PC-9 (cell line): ENCODE data around the gene PBX3. TPM values are rescaled to one million over a fixed set of nuclear protein-coding genes. Genes with fewer than 3 reads are reported as not detected.

ENCODE experiments used
- BruUV-seq: library from RNA; stranded (reverse); fragments of 400-500 nt; replicated peaks from 2 replicates; lab custom pipeline; 2021; lab: Mats Ljungman, UMichigan
- CTCF ChIA-PET: fragments of 300-600 bp; sonication (Branson Sonifier 250); formaldehyde crosslinking; loops from one replicate; lab custom pipeline; 2022; ENCODE audit warnings: antibody characterized with exemption; lab: Charles Lee
- POLR2A ChIA-PET: fragments of 300-600 bp; sonication (Branson Sonifier 250); formaldehyde crosslinking; loops from one replicate; lab custom pipeline; 2022; ENCODE audit warnings: antibody characterized with exemption; ENCODE audit not compliant: unreplicated experiment; lab: Charles Lee
- DNase-seq, 2 experiments: peaks; one replicate each; pipeline versions ENCODE4 v3.0.0 to v3.0.0-alpha.2; 2015 to 2022; ENCODE audit warnings: mixed read lengths in 1 of 2
- H2AFZ ChIP-seq: fragments of 200-600 bp; sonication (generic); 2 replicates; pipeline ENCODE4 v1.8.1; 2017; ENCODE audit warnings: antibody characterized with exemption
- H3F3A ChIP-seq: fragments of 200-600 bp; sonication (generic); 2 replicates; pipeline ENCODE4 v1.8.1; 2017; ENCODE audit warnings: antibody characterized with exemption, mild to moderate bottlenecking, low read depth; ENCODE audit not compliant: insufficient read depth
- H3K27ac ChIP-seq: fragments of 200-600 bp; sonication (generic); 2 replicates; pipeline ENCODE4 v1.6.1; 2016; ENCODE audit warnings: mixed run types
- H3K27me3 ChIP-seq: fragments of 200-600 bp; sonication (generic); 2 replicates; pipeline ENCODE4 v1.6.1; 2016; ENCODE audit warnings: low read depth, mixed run types; ENCODE audit not compliant: insufficient read depth
- H3K36me3 ChIP-seq: fragments of 200-600 bp; sonication (generic); 2 replicates; pipeline ENCODE4 v1.6.1; 2016; ENCODE audit warnings: low read depth, mixed run types
- H3K4me1 ChIP-seq: fragments of 200-600 bp; sonication (generic); replicated peaks from 2 replicates; pipeline ENCODE4 v1.6.1; 2016; ENCODE audit warnings: mixed run types; ENCODE audit not compliant: insufficient read depth
- H3K4me2 ChIP-seq: fragments of 200-600 bp; sonication (generic); 2 replicates; pipeline ENCODE4 v1.6.1; 2017; ENCODE audit warnings: mixed run types
- H3K4me3 ChIP-seq: fragments of 200-600 bp; sonication (generic); 2 replicates; pipeline ENCODE4 v1.6.1; 2016; ENCODE audit warnings: mixed run types
- H3K79me2 ChIP-seq: fragments of 200-600 bp; sonication (generic); 2 replicates; pipeline ENCODE4 v1.6.1; 2017; ENCODE audit warnings: low read depth, mixed run types
- H3K9me2 ChIP-seq: fragments of 200-600 bp; sonication (generic); 2 replicates; pipeline ENCODE4 v1.8.1; 2017; ENCODE audit warnings: mild to moderate bottlenecking; ENCODE audit not compliant: insufficient read depth
- H3K9me3 ChIP-seq: fragments of 200-600 bp; sonication (generic); 2 replicates; pipeline ENCODE4 v1.8.1; 2016; ENCODE audit warnings: low read depth; ENCODE audit not compliant: insufficient read depth
- H4K20me1 ChIP-seq: fragments of 200-600 bp; sonication (generic); 2 replicates; pipeline ENCODE4 v1.8.1; 2017; ENCODE audit not compliant: insufficient read depth
- EZH2 ChIP-seq: fragments of 200-600 bp; sonication (generic); IDR thresholded peaks from 2 replicates; pipeline ENCODE4 v1.8.0; 2017; ENCODE audit warnings: antibody characterized with exemption, low read depth
- intact Hi-C: fragments of 100-400 bp; cut with micrococcal nuclease; formaldehyde crosslinking; loops from one replicate; pipeline ENCODE4 v1.10.0; 2022; ENCODE audit not compliant: unreplicated experiment
- total RNA-seq: library from RNA; stranded (reverse); gene quantifications from 2 replicates; pipeline ENCODE4 v1.2.3, GENCODE V29; 2021
- TF ChIP-seq, protein P1 (sequence below): fragments of 200-600 bp; sonication (generic); conservative IDR thresholded peaks from 2 replicates; pipeline ENCODE4 v1.6.1; 2017; ENCODE audit warnings: mixed run types, antibody characterized with exemption, mild to moderate bottlenecking, moderate library complexity

PBX3 gene
- total RNA-seq, 1 experiment from 2014 or later = 18.3 TPM

DNA sequence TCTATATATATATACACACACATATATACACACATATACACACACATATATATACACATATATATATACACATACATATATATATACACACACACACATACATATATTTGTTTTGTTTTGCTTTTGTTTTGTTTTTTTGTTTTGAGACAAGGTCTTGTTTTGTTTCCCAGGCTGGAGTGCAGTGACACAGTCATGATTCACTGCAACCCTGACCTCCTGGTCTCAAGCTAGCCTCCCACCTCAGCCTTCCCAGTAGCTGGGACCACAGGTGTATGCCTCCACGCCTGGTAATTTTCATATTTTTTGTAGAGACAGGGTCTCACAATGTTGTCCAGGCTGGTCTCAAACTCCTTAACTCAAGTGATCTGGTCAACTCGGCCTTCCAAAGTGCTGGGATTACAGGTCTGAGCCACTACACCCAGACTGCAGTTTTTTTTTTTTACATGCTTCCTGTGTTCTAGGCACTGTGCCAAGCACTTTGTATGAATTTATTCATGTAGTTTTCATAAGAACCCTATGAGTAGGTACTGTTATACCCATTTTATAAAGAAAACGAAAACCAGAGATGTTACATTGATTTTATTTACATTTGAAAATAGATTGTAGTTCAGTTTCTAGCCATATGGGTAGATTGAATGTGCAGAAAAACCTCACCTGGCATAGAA, 120.7 kb downstream of the PBX3 start:
- CTCF ChIA-PET = no interaction called here

DNA sequence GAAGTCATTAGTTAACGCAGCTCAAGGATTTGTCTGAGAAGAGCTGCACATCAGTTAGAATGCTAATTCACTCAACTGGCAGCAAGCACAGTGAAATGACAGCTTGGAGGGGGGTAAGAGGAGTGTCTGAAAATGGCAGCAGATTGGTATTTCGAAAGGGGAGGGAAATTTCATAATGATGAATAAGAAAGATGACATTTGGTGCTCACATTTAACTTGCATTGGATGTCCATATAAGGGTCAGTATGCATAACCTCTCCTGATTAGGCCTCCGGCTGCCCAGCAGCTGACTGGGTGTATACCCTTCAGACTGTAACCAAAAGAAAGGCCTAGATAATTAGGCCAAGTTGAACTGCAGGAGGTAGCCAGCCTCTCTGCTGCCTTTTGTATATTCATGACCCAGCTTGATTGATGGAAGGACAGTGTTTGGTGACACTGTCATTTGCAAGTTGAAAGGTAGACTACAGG, 131.0 kb downstream of the PBX3 start:
- H3F3A ChIP-seq = no peaks in the 10 kb centered on the region
- POLR2A ChIA-PET = no interaction called here

More for the DNA sequence above, 120.7 kb downstream of the PBX3 start:
- Histone ChIP-seq H3K9me3 (no peaks in the 10 kb centered on the region), H2AFZ (no peak overlapping the region), H3K36me3 (no peaks in the 10 kb centered on the region), H3K4me2 (no peak overlapping the region), H3K79me2 (no peaks in the 10 kb centered on the region), H3K9me2 (no peaks in the 10 kb centered on the region; the same call in 1 of the 2 replicates), H3K27ac (no peak overlapping the region), H3F3A (no peaks in the 10 kb centered on the region), H3K27me3 (no peaks in the 10 kb centered on the region), H3K4me3 (no peak overlapping the region), H4K20me1 (no peaks in the 10 kb centered on the region), H3K4me1 (no peaks in the 10 kb centered on the region)
- POLR2A ChIA-PET = no interaction called here
- TF ChIP-seq, protein P1, sequence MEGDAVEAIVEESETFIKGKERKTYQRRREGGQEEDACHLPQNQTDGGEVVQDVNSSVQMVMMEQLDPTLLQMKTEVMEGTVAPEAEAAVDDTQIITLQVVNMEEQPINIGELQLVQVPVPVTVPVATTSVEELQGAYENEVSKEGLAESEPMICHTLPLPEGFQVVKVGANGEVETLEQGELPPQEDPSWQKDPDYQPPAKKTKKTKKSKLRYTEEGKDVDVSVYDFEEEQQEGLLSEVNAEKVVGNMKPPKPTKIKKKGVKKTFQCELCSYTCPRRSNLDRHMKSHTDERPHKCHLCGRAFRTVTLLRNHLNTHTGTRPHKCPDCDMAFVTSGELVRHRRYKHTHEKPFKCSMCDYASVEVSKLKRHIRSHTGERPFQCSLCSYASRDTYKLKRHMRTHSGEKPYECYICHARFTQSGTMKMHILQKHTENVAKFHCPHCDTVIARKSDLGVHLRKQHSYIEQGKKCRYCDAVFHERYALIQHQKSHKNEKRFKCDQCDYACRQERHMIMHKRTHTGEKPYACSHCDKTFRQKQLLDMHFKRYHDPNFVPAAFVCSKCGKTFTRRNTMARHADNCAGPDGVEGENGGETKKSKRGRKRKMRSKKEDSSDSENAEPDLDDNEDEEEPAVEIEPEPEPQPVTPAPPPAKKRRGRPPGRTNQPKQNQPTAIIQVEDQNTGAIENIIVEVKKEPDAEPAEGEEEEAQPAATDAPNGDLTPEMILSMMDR = no peak
- TF ChIP-seq EZH2 = no peak
- DNase-seq = no peak
- intact Hi-C loops = no loop called here
- no TSS peak for BruUV-seq

DNA sequence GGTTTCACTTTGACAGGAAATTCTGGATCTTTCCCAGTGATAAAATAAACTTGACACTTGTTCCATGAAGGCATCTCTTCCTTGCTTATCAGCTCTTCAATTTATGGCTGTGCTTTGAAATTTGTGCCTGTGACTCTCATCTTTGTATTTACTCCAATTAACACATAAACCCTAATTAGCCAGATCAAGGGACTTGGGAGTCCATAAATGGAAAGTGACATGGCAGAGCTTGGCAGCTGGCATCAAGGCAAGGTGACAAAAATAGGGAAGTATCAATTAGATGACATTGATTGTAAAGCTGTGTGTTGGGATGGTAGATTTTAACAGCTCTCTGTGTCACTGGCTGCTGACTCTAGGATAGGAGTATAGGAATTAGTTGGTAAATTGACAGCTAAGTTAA, 133.9 kb downstream of the PBX3 start:
- Histone ChIP-seq H3K36me3 (no peaks in the 10 kb centered on the region), H3F3A (no peaks in the 10 kb centered on the region), H3K4me2 (no peak overlapping the region), H3K27me3 (no peaks in the 10 kb centered on the region), H3K4me3 (no peak overlapping the region), H3K4me1 (no peaks in the 10 kb centered on the region), H3K9me3 (no peaks in the 10 kb centered on the region), H4K20me1 (no peaks in the 10 kb centered on the region), H3K27ac (no peak overlapping the region), H2AFZ (no peak overlapping the region), H3K9me2 (no peaks in the 10 kb centered on the region), H3K79me2 (no peaks in the 10 kb centered on the region)
- intact Hi-C loops = no loop called here
- BruUV-seq = no TSS peak
- ChIA-PET POLR2A (no interaction called here), CTCF (no interaction called here)
- no peak for DNase-seq
- TF ChIP-seq, protein P1 = no peak
- no peak for TF ChIP-seq EZH2

More for the DNA sequence above, 131.0 kb downstream of the PBX3 start:
- CTCF ChIA-PET = no interaction called here
- H3K9me2 ChIP-seq = no peaks in the 10 kb centered on the region
- H3K9me3 ChIP-seq = no peaks in the 10 kb centered on the region
- H2AFZ ChIP-seq = no peak overlapping the region
- no peaks in the 10 kb centered on the region for H3K4me1 ChIP-seq
- H4K20me1 ChIP-seq = no peaks in the 10 kb centered on the region
- intact Hi-C loops = no loop called here
- H3K27ac ChIP-seq = no peak overlapping the region
- no peak for DNase-seq
- no peaks in the 10 kb centered on the region for H3K79me2 ChIP-seq
- H3K4me2 ChIP-seq = no peak overlapping the region
- TF ChIP-seq, protein P1 = no peak
- no peak for TF ChIP-seq EZH2
- no peak overlapping the region for H3K4me3 ChIP-seq
- BruUV-seq = no TSS peak
- no peaks in the 10 kb centered on the region for H3K36me3 ChIP-seq
- no peaks in the 10 kb centered on the region for H3K27me3 ChIP-seq
